ENCODE results near the gene NOL4.

DNA sequence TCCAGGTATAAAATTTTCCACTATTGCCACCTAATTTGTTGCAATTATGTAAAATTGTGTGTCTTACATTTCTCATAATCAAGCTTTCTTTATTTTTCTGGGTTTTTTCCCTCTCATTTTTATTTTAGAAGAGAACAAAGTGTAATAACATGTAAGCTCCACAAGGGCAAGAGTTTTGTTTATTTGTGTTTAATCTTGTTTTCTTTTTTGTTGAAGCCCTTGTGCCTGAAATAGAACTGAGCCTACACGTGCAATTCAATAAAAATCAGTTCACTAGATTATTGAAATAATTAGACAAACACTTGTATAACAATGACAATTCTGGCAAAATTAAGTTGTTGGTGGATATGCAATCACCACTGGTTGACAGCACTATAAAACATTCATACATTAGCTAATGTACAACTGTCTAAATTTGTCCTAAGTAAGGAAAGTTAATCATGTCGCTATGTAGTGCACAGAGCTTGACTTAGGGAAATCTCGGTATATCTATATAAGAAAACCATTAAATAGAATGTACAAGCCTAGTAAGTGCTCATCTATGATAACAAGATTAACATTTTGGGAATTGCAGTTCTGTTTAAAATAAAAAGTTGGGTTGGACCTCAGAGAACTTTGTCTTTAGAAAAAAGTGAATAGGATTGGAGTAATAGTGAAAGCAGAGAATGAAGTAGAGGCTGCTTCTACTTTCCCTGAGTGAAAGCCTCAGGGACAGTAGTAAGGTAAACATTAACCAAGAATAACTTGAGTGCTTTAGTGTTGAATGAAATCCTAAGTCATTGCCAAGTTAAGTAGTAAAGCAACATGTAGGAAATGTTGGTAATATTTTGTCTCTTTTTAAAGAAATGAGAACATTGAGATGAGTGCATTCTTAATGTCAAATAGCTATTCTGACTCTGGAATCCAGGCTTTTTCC lies 37.4 kb upstream of the NOL4 start:
- TF ChIP-seq CTCF (IDR thresholded peaks at IDR 0.05) (no peak), POLR2A (IDR thresholded peaks at IDR 0.05) (no peak)
